ENCODE data around the gene LIN28B. TPM values are rescaled to one million over a fixed set of nuclear protein-coding genes. Genes with fewer than 3 reads are reported as not detected.

LIN28B gene
- total RNA-seq, 4 donors from 2014 or later: not detected

DNA sequence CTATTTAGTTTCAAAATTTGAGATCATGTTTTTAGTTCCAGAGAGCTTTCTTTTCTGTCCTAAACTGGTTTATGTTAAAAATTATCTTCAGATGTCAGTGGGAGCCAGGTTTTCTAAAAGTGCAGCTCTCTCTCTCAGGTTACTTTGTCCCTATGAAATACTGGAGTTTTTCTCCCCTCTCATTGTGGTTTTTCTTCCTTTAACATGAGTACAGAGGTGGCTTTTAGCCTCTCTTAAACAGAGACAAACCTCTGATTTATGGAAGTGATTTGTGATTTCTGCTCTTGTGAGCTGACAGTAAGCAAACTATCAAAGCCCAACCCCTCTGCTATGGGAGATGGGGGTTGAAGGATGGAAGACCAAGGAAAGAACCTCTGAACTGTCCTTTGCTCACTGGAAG lies 85.7 kb downstream of the LIN28B start:
- TF ChIP-seq, protein P1, sequence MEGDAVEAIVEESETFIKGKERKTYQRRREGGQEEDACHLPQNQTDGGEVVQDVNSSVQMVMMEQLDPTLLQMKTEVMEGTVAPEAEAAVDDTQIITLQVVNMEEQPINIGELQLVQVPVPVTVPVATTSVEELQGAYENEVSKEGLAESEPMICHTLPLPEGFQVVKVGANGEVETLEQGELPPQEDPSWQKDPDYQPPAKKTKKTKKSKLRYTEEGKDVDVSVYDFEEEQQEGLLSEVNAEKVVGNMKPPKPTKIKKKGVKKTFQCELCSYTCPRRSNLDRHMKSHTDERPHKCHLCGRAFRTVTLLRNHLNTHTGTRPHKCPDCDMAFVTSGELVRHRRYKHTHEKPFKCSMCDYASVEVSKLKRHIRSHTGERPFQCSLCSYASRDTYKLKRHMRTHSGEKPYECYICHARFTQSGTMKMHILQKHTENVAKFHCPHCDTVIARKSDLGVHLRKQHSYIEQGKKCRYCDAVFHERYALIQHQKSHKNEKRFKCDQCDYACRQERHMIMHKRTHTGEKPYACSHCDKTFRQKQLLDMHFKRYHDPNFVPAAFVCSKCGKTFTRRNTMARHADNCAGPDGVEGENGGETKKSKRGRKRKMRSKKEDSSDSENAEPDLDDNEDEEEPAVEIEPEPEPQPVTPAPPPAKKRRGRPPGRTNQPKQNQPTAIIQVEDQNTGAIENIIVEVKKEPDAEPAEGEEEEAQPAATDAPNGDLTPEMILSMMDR (IDR thresholded peaks at IDR 0.05; ENCODE audit: low read depth): no peak

DNA sequence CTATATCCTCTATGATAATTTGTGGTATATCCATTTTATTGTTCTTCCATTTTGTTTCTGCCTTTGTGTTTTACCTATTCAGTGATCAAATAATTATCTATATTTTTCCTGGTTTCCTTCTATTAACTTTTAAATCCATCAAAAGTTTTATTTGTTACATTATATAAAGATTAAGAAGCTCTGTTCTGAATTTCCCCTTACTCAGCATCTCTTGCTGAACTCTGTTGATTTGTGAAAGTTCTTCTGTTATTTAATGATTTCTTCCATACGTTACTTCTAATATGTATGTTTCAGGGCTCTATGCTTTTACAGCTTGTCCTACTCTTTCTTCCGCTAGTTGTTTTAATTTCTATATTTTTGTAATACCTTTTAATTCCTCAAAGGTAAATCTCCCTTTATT lies 87.1 kb downstream of the LIN28B start:
- TF ChIP-seq, protein P1 (IDR thresholded peaks at IDR 0.05; ENCODE audit: low read depth): no peak

DNA sequence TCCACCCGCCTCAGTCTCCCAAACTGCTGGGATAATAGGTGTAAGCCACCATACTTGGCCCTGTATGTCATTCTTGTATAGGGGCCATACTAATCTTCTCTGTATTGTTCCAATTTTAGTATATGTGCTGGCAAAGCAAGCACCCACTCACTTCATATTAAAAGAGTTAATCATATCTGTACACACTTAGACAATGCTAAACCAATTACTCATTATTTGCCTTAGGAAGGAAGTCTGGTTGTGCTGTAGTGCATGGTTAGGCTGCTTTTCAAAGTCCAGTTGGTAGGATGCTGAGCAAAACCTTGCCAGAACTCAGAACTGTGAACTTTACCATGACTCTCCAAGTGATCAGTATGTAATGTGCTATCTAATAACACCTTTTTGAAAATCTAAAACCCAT lies 88.6 kb downstream of the LIN28B start:
- TF ChIP-seq, protein P1 (IDR thresholded peaks at IDR 0.05; ENCODE audit: low read depth): no peak

DNA sequence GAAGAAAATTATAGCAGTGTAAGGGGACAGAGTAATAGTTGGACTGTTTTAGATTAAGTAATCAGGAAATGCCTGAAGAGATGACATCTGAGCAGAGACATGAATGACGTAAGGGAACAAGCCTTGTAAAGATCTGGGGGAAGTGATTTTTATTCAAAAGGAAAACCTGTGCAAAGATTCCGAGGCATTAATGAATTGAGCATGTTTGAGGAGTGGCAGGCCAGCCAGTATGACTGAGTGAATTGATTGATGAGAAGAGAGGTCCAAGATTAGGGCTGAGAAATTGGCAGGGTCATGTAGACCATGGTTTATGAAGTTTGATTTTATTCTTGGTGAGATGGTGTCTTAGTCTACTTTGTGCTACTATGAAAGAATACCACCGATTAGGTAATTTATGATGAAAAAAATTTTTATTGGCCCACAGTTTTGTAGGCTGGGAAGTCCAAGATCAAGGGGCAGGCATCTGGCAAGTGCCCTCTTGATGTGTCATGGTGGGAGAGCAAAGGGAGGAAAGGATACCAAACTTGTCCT lies 95.1 kb downstream of the LIN28B start:
- TF ChIP-seq, protein P1 (IDR thresholded peaks at IDR 0.05; ENCODE audit: low read depth): no peak

DNA sequence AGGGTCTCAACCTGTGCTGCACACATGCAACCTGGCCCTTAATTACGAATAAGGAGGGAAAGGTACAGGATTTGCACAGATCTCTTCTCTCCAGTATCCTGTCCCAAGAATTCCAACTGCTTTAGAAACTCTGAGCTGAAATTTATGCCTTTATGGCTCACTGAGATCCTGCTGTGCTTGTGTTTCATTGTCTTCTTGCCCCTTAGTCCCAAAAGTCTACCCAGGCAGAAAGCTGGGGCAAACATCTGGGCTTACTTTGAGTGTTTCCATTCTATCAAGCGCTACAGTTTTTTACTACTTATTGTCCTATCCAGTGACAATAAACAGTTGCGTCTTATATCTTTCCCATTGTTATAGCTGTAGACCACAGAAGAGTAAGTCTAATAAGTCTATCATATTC lies 99.7 kb downstream of the LIN28B start:
- TF ChIP-seq, protein P1 (IDR thresholded peaks at IDR 0.05; ENCODE audit: low read depth): no peak

DNA sequence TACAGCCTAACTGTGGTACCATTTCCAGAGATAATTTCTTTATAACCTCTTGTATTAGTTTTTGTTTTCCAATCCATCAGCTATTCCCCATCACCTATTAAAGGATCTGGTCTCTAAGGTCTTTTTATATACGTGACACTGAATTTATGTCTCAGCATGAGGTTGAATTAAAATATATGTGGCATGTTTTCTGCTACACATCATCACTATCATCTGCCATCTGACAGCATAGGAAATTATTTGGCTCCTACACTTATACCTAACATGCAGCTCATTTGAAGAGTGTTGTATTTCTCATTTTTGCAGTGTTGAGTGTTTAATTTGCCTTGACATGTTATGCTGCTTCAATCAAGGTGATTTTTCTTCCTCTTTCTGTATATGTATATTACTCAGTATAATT lies 100.3 kb downstream of the LIN28B start:
- TF ChIP-seq, protein P1 (IDR thresholded peaks at IDR 0.05; ENCODE audit: low read depth): no peak

DNA sequence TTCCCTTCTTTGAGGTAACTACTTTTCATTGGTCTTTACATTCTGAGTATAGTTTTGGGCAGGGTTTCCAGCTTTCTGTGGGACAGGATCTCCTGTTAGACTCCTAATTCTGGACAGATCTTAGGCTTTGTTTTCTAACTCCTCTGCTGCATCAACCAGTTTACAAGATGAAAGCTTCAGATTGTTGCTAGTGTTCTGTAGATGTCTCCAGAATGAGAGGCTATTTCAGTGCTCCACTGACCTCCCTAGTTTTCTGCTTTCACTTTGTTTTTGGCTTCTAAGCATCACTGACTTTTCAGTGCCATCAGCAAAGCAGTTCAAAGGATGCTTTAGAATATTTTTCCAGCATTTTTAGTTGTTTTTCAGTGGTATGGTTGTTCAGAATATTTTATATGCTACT lies 101.4 kb downstream of the LIN28B start:
- TF ChIP-seq, protein P1 (IDR thresholded peaks at IDR 0.05; ENCODE audit: low read depth): no peak
